HG03439 (cell line): Measurements from ENCODE around the gene ZNF329.
"Not testable (repeated sequence)": the region's sequence is repeated elsewhere in the genome, so short reads cannot be mapped to it uniquely, and the experiment has no call there.

Experiments used
- ATAC-seq: cut with Tn5 transposase; IDR thresholded peaks from one replicate; pipeline ENCODE4 v1.9.1; 2021; ENCODE audit warnings: mild to moderate bottlenecking, moderate library complexity; ENCODE audit not compliant: unreplicated experiment

The ZNF329 gene

DNA sequence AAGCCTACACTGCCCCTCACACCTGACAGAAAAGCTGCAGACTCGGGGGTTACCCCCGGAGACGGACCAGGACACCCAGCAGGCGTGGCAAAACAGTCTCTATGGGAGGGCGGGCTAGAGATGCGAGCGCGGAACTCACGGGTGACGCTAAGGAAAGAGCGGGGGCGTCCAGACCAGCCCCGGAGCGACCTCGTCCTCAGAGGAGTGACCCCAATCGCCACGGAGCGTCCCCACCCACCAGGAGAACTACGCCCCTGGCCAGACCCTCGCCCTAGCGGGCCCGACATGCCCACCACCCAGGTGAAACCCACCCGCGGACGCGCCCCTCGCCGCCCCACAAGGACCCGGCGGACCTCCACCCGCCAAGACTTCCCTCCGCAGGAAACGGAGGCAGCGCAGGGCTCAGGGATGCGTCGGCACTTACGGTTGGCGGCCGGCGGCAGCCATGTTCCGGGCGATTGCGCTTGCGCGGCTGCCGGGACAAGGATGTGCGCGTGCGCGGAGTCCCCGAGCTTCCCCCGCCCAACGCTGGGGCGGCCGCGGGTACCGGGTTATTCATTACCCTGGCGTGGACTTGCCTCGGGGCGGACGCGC lies at the start of gene ZNF329:
ZNF329 (minus strand) TSS at position 462 of the 594 bp plus-strand sequence. CDS start 21,286 bp downstream, outside the sequence.
- no peak for ATAC-seq

GRCh38 chr19:58196901-58197616 lies 46.5 kb upstream of the ZNF329 start:
- ATAC-seq = no peak

DNA sequence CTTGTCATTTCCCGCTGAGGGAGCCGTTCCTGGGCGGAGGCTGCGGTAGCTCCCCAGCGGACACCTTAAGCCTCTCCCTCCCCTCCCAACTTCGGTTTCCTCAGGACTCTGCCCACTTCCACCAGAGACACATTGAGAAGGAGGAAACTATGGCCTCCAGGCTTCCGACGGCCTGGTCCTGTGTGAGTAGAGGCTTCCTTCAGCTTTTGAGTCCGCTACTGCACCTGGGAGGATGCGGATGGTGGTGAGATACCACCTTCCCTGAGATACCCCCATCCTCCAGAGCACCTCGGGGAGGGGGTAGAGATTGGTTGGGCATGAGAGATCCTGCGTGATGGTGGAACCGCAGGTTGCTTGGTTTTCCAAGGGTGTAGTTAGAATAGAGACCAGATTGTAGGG lies 33.2 kb upstream of the ZNF329 start:
- ATAC-seq = no peak

- ATAC-seq = peak; percentile 90
Measured at GRCh38 chr19:58182989-58183816, 32.6 kb upstream of the ZNF329 start, which contains the start of gene ZNF274. Gene ZNF274 (plus strand): TSS chr19:58183061. CDS start chr19:58183966, 905 bp downstream.

DNA sequence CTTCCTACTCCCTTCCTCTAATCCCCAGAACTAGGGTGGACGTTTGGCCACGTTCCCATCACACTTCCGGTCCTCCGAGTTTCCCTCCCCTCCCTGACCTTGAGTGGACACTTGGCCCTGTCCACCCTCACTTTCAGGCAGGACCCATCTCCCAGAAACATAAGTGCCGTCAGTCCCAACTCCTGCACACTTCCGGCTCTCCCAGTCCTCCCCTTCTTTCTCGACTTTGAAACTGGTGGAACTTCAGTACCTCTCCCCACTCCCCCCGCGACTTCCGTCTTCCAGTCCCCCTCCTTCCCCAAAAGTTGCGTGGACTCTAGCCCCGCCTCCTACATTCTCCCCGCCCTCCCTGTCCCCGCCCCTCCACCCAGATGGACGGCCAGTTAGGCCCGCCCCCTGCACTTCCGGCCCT lies 32.0 kb upstream of the ZNF329 start:
- ATAC-seq = peak; percentile 2

GRCh38 chr19:58181902-58182576 lies 31.4 kb upstream of the ZNF329 start:
- ATAC-seq = no peak

DNA sequence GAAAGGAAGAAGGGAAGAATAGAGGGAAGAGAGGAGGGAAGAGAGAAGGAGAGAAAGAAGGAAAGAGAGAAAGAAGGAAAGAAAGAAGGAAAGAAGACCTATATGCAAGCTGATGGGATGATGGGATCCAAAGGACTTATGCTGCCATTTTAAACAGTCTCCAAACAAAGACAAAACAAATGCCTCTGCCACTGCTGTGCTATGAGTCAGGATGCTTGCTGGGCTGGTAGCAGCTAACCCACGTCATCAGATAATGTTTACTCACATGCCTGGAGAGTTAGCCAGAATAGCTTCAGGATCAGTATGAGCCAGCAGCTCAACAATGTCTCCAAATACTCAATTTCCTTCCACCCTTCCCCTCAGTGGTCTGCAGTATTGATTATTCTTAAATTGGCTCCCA lies 20.3 kb upstream of the ZNF329 start:
- no peak for ATAC-seq

- no peak for ATAC-seq
Measured at GRCh38 chr19:58166708-58167280, 16.2 kb upstream of the ZNF329 start.

DNA sequence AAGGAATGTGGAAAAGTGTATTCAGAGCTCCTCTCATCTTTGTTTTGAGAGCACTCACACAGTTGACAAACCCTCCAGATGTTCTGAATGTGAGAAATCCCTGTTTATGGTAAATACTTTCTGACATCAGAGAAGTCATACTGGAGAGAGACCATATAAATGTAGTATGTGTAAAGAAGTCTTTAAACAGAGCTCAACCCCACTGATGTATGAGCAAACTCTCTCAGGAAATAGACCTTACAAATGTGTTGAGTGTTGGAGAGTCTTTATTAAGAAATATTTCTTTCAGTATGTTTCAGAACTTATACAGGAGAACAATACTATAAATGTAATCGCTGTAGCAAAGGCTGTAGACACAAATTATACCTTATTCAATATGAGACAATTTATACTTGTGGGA lies 15.7 kb upstream of the ZNF329 start:
- no peak for ATAC-seq

GRCh38 chr19:58157045-58157728 lies 6.6 kb upstream of the ZNF329 start:
- ATAC-seq = no peak

- peak; percentile 79 for ATAC-seq
Measured at GRCh38 chr19:58154679-58155648, 4.4 kb upstream of the ZNF329 start.

GRCh38 chr19:58154287-58154678 lies 3.7 kb upstream of the ZNF329 start:
- ATAC-seq = no peak

DNA sequence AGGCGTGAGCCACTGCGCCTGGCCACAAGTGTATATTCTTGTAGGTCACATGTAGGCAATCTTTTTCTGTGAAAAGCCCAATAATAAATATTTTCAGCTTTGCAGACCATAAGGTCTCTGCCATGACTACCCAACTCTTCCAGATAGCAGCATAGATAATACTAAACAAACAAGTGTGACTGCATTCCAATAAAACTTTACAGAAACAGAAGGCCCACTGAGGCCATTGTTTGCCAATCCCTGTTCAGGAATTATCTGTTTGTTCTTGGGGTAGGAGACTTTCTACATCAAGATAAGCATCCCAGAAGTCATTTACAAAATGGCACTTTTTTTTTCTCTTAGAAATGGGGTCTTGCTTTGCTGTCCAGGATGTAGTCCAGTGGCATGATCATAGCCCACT lies 2.8 kb upstream of the ZNF329 start:
- ATAC-seq = no peak

GRCh38 chr19:58147475-58147874 lies 3.1 kb downstream of the ZNF329 start:
- ATAC-seq = not testable (repeated sequence)

GRCh38 chr19:58145849-58146248 lies 4.7 kb downstream of the ZNF329 start:
- ATAC-seq = no peak

DNA sequence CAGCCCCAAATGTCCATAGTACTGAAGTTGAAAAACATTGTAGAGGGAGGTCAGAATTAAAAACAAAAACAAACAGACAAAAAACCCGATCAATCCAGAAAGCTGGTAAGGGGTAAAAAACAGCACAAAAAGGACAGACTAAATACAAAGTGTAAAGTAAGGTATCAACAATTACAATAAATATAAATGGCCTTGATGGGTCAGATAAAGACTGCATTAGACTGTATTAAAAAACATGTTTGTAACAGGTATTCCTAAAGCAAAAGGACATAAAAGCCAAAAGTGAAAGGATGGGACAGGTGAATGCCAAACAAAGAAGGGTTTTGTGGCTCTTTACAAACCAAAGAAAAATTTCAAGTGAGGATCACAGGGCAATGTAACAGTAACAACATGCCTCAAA lies 16.3 kb downstream of the ZNF329 start:
- no peak for ATAC-seq

DNA sequence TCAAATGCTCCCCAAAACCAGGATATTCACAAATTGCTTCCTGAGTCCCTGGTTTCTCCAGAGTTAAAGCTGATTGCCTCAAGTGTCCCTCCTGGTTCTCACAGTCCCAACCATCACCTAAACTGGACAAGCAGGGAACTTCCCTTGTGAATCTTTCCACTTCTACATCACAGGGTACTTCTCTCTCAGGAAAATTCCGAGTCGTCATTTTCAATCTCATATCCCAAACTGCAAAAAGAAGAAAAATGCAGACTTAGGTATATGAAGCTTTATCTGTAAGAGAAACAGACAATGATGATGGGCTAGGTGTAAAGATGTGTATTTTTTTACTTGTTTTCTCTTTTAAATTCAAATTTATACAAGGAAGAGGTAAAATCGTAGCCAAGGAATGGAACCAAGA lies 21.3 kb downstream of the ZNF329 start:
- ATAC-seq = no peak

DNA sequence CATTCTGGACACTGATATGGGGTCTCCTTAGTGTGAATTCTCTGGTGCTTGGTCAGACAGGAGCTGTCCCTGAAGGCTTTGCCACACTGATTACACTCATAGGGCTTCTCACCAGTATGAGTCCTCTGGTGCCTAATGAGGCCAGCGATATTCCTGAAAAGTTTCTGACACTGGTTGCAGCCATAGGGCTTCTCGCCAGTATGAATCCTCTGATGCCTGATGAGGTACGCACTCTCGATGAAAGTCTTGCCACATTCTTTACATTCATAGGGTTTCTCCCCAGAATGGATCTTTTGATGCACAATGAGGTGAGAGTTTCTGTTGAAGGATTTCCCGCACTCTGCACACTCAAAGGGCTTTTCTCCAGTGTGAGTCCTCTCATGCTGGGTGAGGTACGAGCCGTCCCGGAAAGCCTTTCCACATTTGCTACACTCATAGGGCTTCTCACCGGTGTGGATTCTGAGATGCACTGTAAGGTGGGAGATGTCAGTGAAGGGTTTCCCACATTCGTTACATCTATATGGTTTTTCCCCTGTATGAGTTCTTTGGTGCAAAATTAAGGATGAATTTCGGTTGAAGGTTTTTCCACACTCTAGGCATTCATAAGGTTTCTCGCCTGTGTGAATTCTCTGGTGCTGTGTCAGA lies 22.4 kb downstream of the ZNF329 start:
- ATAC-seq = no peak

GRCh38 chr19:58123354-58123753 lies 27.2 kb downstream of the ZNF329 start:
- no peak for ATAC-seq
